HepG2 (cell line): ENCODE results near the gene RIPPLY2. TPM values are rescaled to one million over a fixed set of nuclear protein-coding genes. Genes with fewer than 3 reads are reported as not detected.
A peak's percentile ranks its signal among the peaks of the same experiment; 100 is the strongest.

Experiments used
- ATAC-seq: fragments of 200-7000 bp; cut with Tn5 transposase; 3 replicates; pipeline ENCODE4 v1.9.1; 2020; ENCODE audit warnings: mild to moderate bottlenecking, moderate library complexity
- BruUV-seq: library from RNA; stranded (reverse); fragments of 400-500 nt; replicated peaks from 2 replicates; lab custom pipeline; 2021; lab: Mats Ljungman, UMichigan
- CTCF ChIA-PET: fragments of 300-600 bp; formaldehyde crosslinking; extraction: SDS; loops from one replicate; lab custom pipeline; 2021; ENCODE audit warnings: low total read pairs, inconsistent platforms, low intra/inter-chr PET ratio; lab: Yijun Ruan, JAX
- POLR2A ChIA-PET: fragments of 350-600 bp; sonication (Branson Sonifier 250); formaldehyde crosslinking; loops from one replicate; lab custom pipeline; 2020; ENCODE audit warnings: antibody characterized with exemption, inconsistent platforms; lab: Yijun Ruan, JAX
- DNase-seq: peaks from one replicate; pipeline ENCODE4 v3.0.0-alpha.2; 2015; ENCODE audit warnings: low spot score
- FAIRE-seq: peaks from 3 replicates; lab custom pipeline; 2011; peaks lifted over from hg19 to GRCh38; lab: Jason Lieb, UNC
- H2AFZ ChIP-seq: one replicate; pipeline ENCODE4 v1.6.1; 2011; ENCODE audit warnings: low read length, inconsistent platforms
- H3K27ac ChIP-seq: fragments of 300-600 bp; 3 replicates; pipeline ENCODE4 v1.8.0; 2011; ENCODE audit warnings: mixed run types, mild to moderate bottlenecking, mixed read lengths, low read length, inconsistent platforms; ENCODE audit not compliant: insufficient read depth; ENCODE audit errors: extremely low read length
- H3K27me3 ChIP-seq, 2 experiments: fragments of 200-600 bp in 1 of 2; 2 replicates in 1 of 2; 3 replicates in 1 of 2; pipeline versions ENCODE4 v1.6.0 to v1.8.0; 2011; ENCODE audit warnings: low read length in 2 of 2, mild to moderate bottlenecking in 2 of 2, moderate library complexity in 2 of 2, inconsistent platforms in 1 of 2; ENCODE audit not compliant: insufficient read depth in 2 of 2, control insufficient read depth in 1 of 2
- H3K36me3 ChIP-seq, 2 experiments: fragments of 200-600 bp in 1 of 2; replicated peaks in 1 of 2; 2 replicates in 1 of 2; 3 replicates in 1 of 2; pipeline versions ENCODE4 v1.5.1 to v1.8.0; 2011; ENCODE audit warnings: low read length in 2 of 2, inconsistent platforms in 1 of 2; ENCODE audit not compliant: insufficient read depth in 2 of 2, control insufficient read depth in 1 of 2
- H3K4me1 ChIP-seq: 2 replicates; pipeline ENCODE4 v1.5.1; 2012; ENCODE audit warnings: low read length, inconsistent platforms; ENCODE audit not compliant: insufficient read depth
- H3K4me2 ChIP-seq: 2 replicates; pipeline ENCODE4 v1.6.0; 2011; ENCODE audit warnings: low read depth, low read length, inconsistent platforms
- H3K4me3 ChIP-seq, 3 experiments: fragments of 200-600 bp in 1 of 3; sonication (generic), shearing (Covaris generic) in 1 of 3; replicated peaks in 1 of 3; 2 replicates each; pipeline ENCODE4 v1.5.1; 2011 to 2016; ENCODE audit warnings: low read length in 3 of 3, inconsistent platforms in 2 of 3, low read depth in 2 of 3, mild to moderate bottlenecking in 2 of 3, control low read depth in 1 of 3, mixed read lengths in 1 of 3; ENCODE audit not compliant: insufficient read depth in 1 of 3
- H3K79me2 ChIP-seq: one replicate; pipeline ENCODE4 v1.6.1; 2011; ENCODE audit warnings: low read length, inconsistent platforms; ENCODE audit not compliant: insufficient read depth
- H3K9ac ChIP-seq: 2 replicates; pipeline ENCODE4 v1.6.0; 2011; ENCODE audit warnings: mild to moderate bottlenecking, low read depth, low read length, inconsistent platforms; ENCODE audit not compliant: insufficient read depth
- H3K9me3 ChIP-seq: 2 replicates; pipeline ENCODE4 v1.5.1; 2012; ENCODE audit warnings: mild to moderate bottlenecking, low read length
- H4K20me1 ChIP-seq: 2 replicates; pipeline ENCODE4 v1.6.0; 2011; ENCODE audit warnings: inconsistent platforms, mild to moderate bottlenecking, low read length, moderate library complexity; ENCODE audit not compliant: insufficient read depth
- AGO2 ChIP-seq: fragments of 200-400 bp; formaldehyde crosslinking; optimal IDR thresholded peaks from 2 replicates; pipeline ENCODE3; 2017; ENCODE audit warnings: mild to moderate bottlenecking, low read depth, low read length, moderate library complexity
- BRCA1 ChIP-seq: sonication (generic); formaldehyde crosslinking; IDR thresholded peaks from 2 replicates; pipeline ENCODE4 v1.4.0; 2020; ENCODE audit warnings: missing genetic modification reagents
- HIVEP1 ChIP-seq: sonication (generic); formaldehyde crosslinking; IDR thresholded peaks from 2 replicates; pipeline ENCODE4 v1.4.0; 2020; ENCODE audit warnings: mild to moderate bottlenecking, missing genetic modification reagents
- NR2F2 ChIP-seq: IDR thresholded peaks from 2 replicates; pipeline ENCODE4 v1.6.1; 2012; ENCODE audit warnings: low read depth, inconsistent platforms, borderline replicate concordance
- SALL2 ChIP-seq: sonication (generic); formaldehyde crosslinking; IDR thresholded peaks from 2 replicates; pipeline ENCODE4 v1.8.1; 2023; ENCODE audit warnings: mild to moderate bottlenecking, missing genetic modification reagents, inconsistent platforms
- SCMH1 ChIP-seq: sonication (generic); formaldehyde crosslinking; IDR thresholded peaks from 2 replicates; pipeline ENCODE4 v1.9.0; 2021; ENCODE audit warnings: missing genetic modification reagents, mild to moderate bottlenecking, borderline replicate concordance
- SNAPC2 ChIP-seq: sonication (generic); formaldehyde crosslinking; IDR thresholded peaks from 2 replicates; pipeline ENCODE4 v1.8.1; 2022; ENCODE audit warnings: mild to moderate bottlenecking, missing genetic modification reagents
- ZNF121 ChIP-seq: sonication (generic); formaldehyde crosslinking; IDR thresholded peaks from 2 replicates; pipeline ENCODE4 v1.5.0; 2020; ENCODE audit warnings: mild to moderate bottlenecking, missing genetic modification reagents
- ZNF160 ChIP-seq: sonication (generic); formaldehyde crosslinking; IDR thresholded peaks from 2 replicates; pipeline ENCODE4 v1.8.0; 2022; ENCODE audit warnings: mild to moderate bottlenecking, inconsistent platforms, missing genetic modification reagents
- ZNF720 ChIP-seq: sonication (generic); formaldehyde crosslinking; IDR thresholded peaks from 2 replicates; pipeline ENCODE4 v1.4.0; 2020; ENCODE audit warnings: missing genetic modification reagents
- ZNF749 ChIP-seq: sonication (generic); formaldehyde crosslinking; IDR thresholded peaks from 2 replicates; pipeline ENCODE4 v1.8.0; 2022; ENCODE audit warnings: mild to moderate bottlenecking, missing genetic modification reagents, moderate library complexity, borderline replicate concordance
- ZNF766 ChIP-seq: sonication (generic); formaldehyde crosslinking; IDR thresholded peaks from 2 replicates; pipeline ENCODE4 v1.5.0; 2020; ENCODE audit warnings: missing genetic modification reagents, borderline replicate concordance
- WGBS: methylation state at CpG from one replicate; pipeline ENCODE4 v1.1.6; 2017; ENCODE audit warnings: low lambda C conversion rate; 5-methylcytosine and 5-hydroxymethylcytosine counted together
- in situ Hi-C: cut with HindIII; loops from 2 replicates; pipeline ENCODE4 v1.10.0; 2017; ENCODE audit warnings: low pct_unique_long_range_greater_than_20kb; ENCODE audit not compliant: extremely low pct_ligation_motif_present
- intact Hi-C: fragments of 100-400 bp; cut with micrococcal nuclease; formaldehyde crosslinking; loops from one replicate; pipeline ENCODE4 v1.10.0; 2022; ENCODE audit not compliant: unreplicated experiment
- polyA plus RNA-seq, 8 experiments: library from polyadenylated mRNA; depleted of rRNA in 3 of 8; stranded (reverse) in 7 of 8; unstranded in 1 of 8; fragments of >200 nt; fragmentation: Illumina TruSeq in 4 of 8; extraction: Trizol in 4 of 8; gene quantifications; 2 replicates each; pipeline versions ENCODE4 v1.2.1 to v1.2.3, GENCODE V29; 2011 to 2016; ENCODE audit warnings: low read depth in 4 of 8, missing spikeins in 1 of 8, mixed read lengths in 1 of 8; ENCODE audit not compliant: insufficient read depth in 1 of 8
- total RNA-seq, 5 experiments: library from RNA; depleted of rRNA; stranded (reverse); fragments of >200 nt; fragmentation: Illumina TruSeq; extraction: Trizol; gene quantifications; 2 replicates each; pipeline ENCODE4 v1.2.3, GENCODE V29; 2016; ENCODE audit warnings: low read depth in 1 of 5
- TF ChIP-seq, protein P1 (sequence below): sonication (generic); formaldehyde crosslinking; IDR thresholded peaks from 2 replicates; pipeline ENCODE4 v1.4.0; 2020; ENCODE audit warnings: missing genetic modification reagents
- TF ChIP-seq, protein P2 (sequence below): sonication (generic); formaldehyde crosslinking; conservative IDR thresholded peaks from 2 replicates; pipeline ENCODE4 v1.4.0; 2020; ENCODE audit warnings: missing genetic modification reagents

RIPPLY2 gene
- total and polyA plus RNA-seq, 2 of the 13 experiments (the other 11 are each of a cell fraction or from before 2014, with no cell fraction given), result not detected

DNA sequence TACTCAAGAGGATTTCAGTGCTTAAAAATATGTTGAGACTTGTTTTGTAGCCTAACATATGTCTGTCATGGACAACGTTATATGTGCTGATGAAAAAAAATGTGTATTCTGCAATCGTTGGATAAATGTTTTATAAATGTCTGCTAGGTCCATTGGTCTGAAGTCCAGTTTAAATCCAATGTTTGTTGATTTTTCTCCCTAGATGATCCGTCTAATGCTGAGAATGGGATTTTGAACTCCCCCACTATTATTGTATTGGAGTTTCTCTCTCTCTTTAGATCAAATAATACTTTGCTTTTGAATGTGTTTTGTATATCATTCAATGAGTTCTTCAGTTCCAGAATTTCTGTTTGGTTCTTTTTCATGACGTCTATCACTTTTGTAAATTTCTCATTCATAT is 51.2 kb downstream of the RIPPLY2 start:
- FAIRE-seq (no peak), DNase-seq (no peak), ATAC-seq (no peak)
- ChIA-PET POLR2A (no interaction called here), CTCF (no interaction called here)
- Histone ChIP-seq H3K4me3 (no peak overlapping the region), H4K20me1 (no peaks in the 10 kb centered on the region), H2AFZ (no peak overlapping the region), H3K4me1 (peaks cover 12% of the 10 kb centered on the region), H3K36me3 (no peaks in the 10 kb centered on the region), H3K79me2 (no peaks in the 10 kb centered on the region), H3K9me3 (no peaks in the 10 kb centered on the region), H3K9ac (no peak overlapping the region), H3K27ac (no peak overlapping the region), H3K27me3 (no peaks in the 10 kb centered on the region), H3K4me2 (no peak overlapping the region)
- intact Hi-C loops, result no loop called here
- in situ Hi-C loops, result no loop called here
- TF ChIP-seq ZNF749 (CRISPR knock-in tag) (no peak), ZNF160 (CRISPR knock-in tag) (peak; percentile 85), ZNF766 (no peak)
- TF ChIP-seq, protein P1, sequence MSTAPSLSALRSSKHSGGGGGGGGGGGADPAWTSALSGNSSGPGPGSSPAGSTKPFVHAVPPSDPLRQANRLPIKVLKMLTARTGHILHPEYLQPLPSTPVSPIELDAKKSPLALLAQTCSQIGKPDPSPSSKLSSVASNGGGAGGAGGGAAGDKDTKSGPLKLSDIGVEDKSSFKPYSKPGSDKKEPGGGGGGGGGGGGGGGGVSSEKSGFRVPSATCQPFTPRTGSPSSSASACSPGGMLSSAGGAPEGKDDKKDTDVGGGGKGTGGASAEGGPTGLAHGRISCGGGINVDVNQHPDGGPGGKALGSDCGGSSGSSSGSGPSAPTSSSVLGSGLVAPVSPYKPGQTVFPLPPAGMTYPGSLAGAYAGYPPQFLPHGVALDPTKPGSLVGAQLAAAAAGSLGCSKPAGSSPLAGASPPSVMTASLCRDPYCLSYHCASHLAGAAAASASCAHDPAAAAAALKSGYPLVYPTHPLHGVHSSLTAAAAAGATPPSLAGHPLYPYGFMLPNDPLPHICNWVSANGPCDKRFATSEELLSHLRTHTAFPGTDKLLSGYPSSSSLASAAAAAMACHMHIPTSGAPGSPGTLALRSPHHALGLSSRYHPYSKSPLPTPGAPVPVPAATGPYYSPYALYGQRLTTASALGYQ (CRISPR knock-in tag), result no peak
- no TSS peak for BruUV-seq
- WGBS, result 76% methylated on average over 4 of the region's 4 CpGs

DNA sequence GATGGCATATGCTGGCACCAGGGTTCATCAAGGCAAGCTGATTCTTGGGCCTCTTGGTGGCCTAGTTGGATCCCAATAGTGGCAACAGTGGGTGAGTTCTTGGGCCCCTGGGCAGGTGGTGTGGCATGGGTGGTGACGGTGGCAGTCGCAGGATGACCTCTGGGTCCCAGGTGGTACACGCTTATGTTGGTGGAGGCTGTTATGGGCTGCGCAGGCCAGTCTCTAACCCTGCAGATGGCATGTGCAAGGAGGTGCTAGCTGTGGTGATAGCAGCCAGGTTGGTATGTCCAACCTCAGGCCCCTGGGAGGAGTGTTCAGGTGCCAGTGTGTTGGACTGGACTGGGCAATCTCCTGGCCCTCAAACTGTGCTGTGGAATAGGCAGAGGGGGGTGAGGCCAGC is 52.5 kb downstream of the RIPPLY2 start:
- 100% methylated on average over 4 of the region's 4 CpGs for WGBS
- no peak overlapping the region for H3K4me2 ChIP-seq
- H3K36me3 ChIP-seq, result no peaks in the 10 kb centered on the region
- ChIA-PET CTCF (no interaction called here), POLR2A (no interaction called here)
- FAIRE-seq (no peak), DNase-seq (no peak), ATAC-seq (no peak)
- no peak overlapping the region for H3K9ac ChIP-seq
- no peaks in the 10 kb centered on the region for H3K79me2 ChIP-seq
- no TSS peak for BruUV-seq
- in situ Hi-C loops (no loop called here), intact Hi-C loops (no loop called here)
- H4K20me1 ChIP-seq, result no peaks in the 10 kb centered on the region
- H3K27me3 ChIP-seq, result no peaks in the 10 kb centered on the region
- H3K27ac ChIP-seq, result no peak overlapping the region
- H3K9me3 ChIP-seq, result no peaks in the 10 kb centered on the region
- no peak overlapping the region for H3K4me3 ChIP-seq
- peaks cover 12% of the 10 kb centered on the region for H3K4me1 ChIP-seq
- no peak overlapping the region for H2AFZ ChIP-seq
- TF ChIP-seq ZNF121, result no peak
- TF ChIP-seq BRCA1 (CRISPR knock-in tag), result no peak
- no peak for TF ChIP-seq SALL2 (CRISPR knock-in tag)
- no peak for TF ChIP-seq ZNF720 (CRISPR knock-in tag)
- TF ChIP-seq, protein P2, sequence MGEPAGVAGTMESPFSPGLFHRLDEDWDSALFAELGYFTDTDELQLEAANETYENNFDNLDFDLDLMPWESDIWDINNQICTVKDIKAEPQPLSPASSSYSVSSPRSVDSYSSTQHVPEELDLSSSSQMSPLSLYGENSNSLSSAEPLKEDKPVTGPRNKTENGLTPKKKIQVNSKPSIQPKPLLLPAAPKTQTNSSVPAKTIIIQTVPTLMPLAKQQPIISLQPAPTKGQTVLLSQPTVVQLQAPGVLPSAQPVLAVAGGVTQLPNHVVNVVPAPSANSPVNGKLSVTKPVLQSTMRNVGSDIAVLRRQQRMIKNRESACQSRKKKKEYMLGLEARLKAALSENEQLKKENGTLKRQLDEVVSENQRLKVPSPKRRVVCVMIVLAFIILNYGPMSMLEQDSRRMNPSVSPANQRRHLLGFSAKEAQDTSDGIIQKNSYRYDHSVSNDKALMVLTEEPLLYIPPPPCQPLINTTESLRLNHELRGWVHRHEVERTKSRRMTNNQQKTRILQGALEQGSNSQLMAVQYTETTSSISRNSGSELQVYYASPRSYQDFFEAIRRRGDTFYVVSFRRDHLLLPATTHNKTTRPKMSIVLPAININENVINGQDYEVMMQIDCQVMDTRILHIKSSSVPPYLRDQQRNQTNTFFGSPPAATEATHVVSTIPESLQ, result no peak
- TF ChIP-seq NR2F2, result no peak
- no peak for TF ChIP-seq ZNF160 (CRISPR knock-in tag)
- TF ChIP-seq HIVEP1 (CRISPR knock-in tag), result no peak
- no peak for TF ChIP-seq SCMH1
- TF ChIP-seq AGO2, result no peak
- TF ChIP-seq SNAPC2 (CRISPR knock-in tag), result no peak
